ENCODE data around the gene PSMB11. TPM values are rescaled to one million over a fixed set of nuclear protein-coding genes. Genes with fewer than 3 reads are reported as not detected.

Gene PSMB11
- total and polyA plus RNA-seq, 2 experiments from 2014 or later: not detected

- Histone ChIP-seq H3K79me2 (peaks cover 85% of the 10 kb centered on the region), H3K4me3 (no peak overlapping the region), H2AFZ (no peak overlapping the region), H3K36me3 (replicated peaks; ENCODE audit: insufficient read depth, low read depth) (no peaks in the 10 kb centered on the region), H3K4me2 (peak overlapping the region; percentile 92), H3K9me2 (replicated peaks; ENCODE audit: insufficient read depth) (no peaks in the 10 kb centered on the region), H3K9me3 (ENCODE audit: low read depth) (no peaks in the 10 kb centered on the region), H3K4me1 (ENCODE audit: insufficient read depth) (peaks cover 33% of the 10 kb centered on the region), H3K27ac (peak overlapping the region; percentile 89), H4K20me1 (ENCODE audit: insufficient read depth, poor library complexity, severe bottlenecking) (peaks cover 35% of the 10 kb centered on the region), H3K27me3 (no peaks in the 10 kb centered on the region)
- DNase-seq (ENCODE audit: low spot score): no peak
- TF ChIP-seq CTCF (IDR thresholded peaks at IDR 0.05; ENCODE audit: poor library complexity) (no peak), EZH2 (IDR thresholded peaks at IDR 0.05; ENCODE audit: borderline replicate concordance) (no peak), EZH2phosphoT487 (IDR thresholded peaks at IDR 0.05; ENCODE audit: low read depth, severe bottlenecking, unreplicated experiment) (no peak)
- 65% methylated on average over 4 of the region's 4 CpGs for WGBS (ENCODE audit: low lambda C conversion rate, missing lambda C conversion rate)
Measured at GRCh38 chr14:23069413-23069806, 27.4 kb downstream of the PSMB11 start.

- TF ChIP-seq EZH2phosphoT487 (IDR thresholded peaks at IDR 0.05; ENCODE audit: low read depth, severe bottlenecking, unreplicated experiment): no peak
- no peak for TF ChIP-seq CTCF (IDR thresholded peaks at IDR 0.05; ENCODE audit: poor library complexity)
- TF ChIP-seq EZH2 (IDR thresholded peaks at IDR 0.05; ENCODE audit: borderline replicate concordance): no peak
- WGBS (ENCODE audit: low lambda C conversion rate, missing lambda C conversion rate): 4% methylated on average over 10 of the region's 10 CpGs
- Histone ChIP-seq H3K79me2 (peaks cover 84% of the 10 kb centered on the region), H3K4me3 (peak overlapping the region; percentile 87), H3K36me3 (replicated peaks; ENCODE audit: insufficient read depth, low read depth) (no peaks in the 10 kb centered on the region), H3K4me2 (peak overlapping the region; percentile 92), H2AFZ (peak overlapping the region; percentile 36), H3K9me2 (replicated peaks; ENCODE audit: insufficient read depth) (no peaks in the 10 kb centered on the region), H3K9me3 (ENCODE audit: low read depth) (no peaks in the 10 kb centered on the region), H3K27ac (peak overlapping the region; percentile 89), H3K27me3 (no peaks in the 10 kb centered on the region), H4K20me1 (ENCODE audit: insufficient read depth, poor library complexity, severe bottlenecking) (peaks cover 25% of the 10 kb centered on the region), H3K4me1 (ENCODE audit: insufficient read depth) (peaks cover 33% of the 10 kb centered on the region)
- no peak for DNase-seq (ENCODE audit: low spot score)
Measured at GRCh38 chr14:23070262-23071129, 28.5 kb downstream of the PSMB11 start.

GRCh38 chr14:23071244-23071920 is 29.4 kb downstream of the PSMB11 start:
- Histone ChIP-seq H3K27ac (peak overlapping the region; percentile 89), H3K9me3 (ENCODE audit: low read depth) (no peaks in the 10 kb centered on the region), H3K36me3 (replicated peaks; ENCODE audit: insufficient read depth, low read depth) (no peaks in the 10 kb centered on the region), H3K4me3 (peak overlapping the region; percentile 87), H3K4me2 (peak overlapping the region; percentile 92), H2AFZ (peak overlapping the region; percentile 36), H3K9me2 (replicated peaks; ENCODE audit: insufficient read depth) (no peaks in the 10 kb centered on the region), H4K20me1 (ENCODE audit: insufficient read depth, poor library complexity, severe bottlenecking) (peaks cover 16% of the 10 kb centered on the region), H3K4me1 (ENCODE audit: insufficient read depth) (peaks cover 33% of the 10 kb centered on the region), H3K79me2 (peaks cover 77% of the 10 kb centered on the region), H3K27me3 (no peaks in the 10 kb centered on the region)
- 2% methylated on average over 13 of the region's 14 CpGs for WGBS (ENCODE audit: low lambda C conversion rate, missing lambda C conversion rate)
- TF ChIP-seq EZH2phosphoT487 (IDR thresholded peaks at IDR 0.05; ENCODE audit: low read depth, severe bottlenecking, unreplicated experiment) (no peak), CTCF (IDR thresholded peaks at IDR 0.05; ENCODE audit: poor library complexity) (no peak), EZH2 (IDR thresholded peaks at IDR 0.05; ENCODE audit: borderline replicate concordance) (no peak)
- DNase-seq (ENCODE audit: low spot score): peak; percentile 94

All from hepatocyte (in vitro differentiated cells).